OCI-LY1 (cell line): Measurements from ENCODE around the gene PLBD2.

ENCODE experiments used
- H2AFZ ChIP-seq: fragments of 200-600 bp; sonication (generic), shearing (Covaris generic); 2 replicates; pipeline ENCODE4 v1.6.0; 2014; ENCODE audit warnings: antibody characterized with exemption, mild to moderate bottlenecking, low read length
- H3F3A ChIP-seq: fragments of 200-600 bp; sonication (generic), shearing (Covaris generic); 2 replicates; pipeline ENCODE4 v1.6.0; 2014; ENCODE audit warnings: mild to moderate bottlenecking, antibody characterized with exemption, low read length, moderate library complexity; ENCODE audit not compliant: insufficient read depth
- H3K27ac ChIP-seq: fragments of 200-600 bp; sonication (generic); 2 replicates; pipeline ENCODE4 v1.5.1; 2014; ENCODE audit warnings: low read length, mixed run types, mild to moderate bottlenecking, low read depth; ENCODE audit not compliant: poor library complexity, severe bottlenecking
- H3K27me3 ChIP-seq: fragments of 200-600 bp; sonication (generic); 2 replicates; pipeline ENCODE4 v1.6.0; 2014; ENCODE audit warnings: antibody characterized with exemption, mild to moderate bottlenecking, low read length, moderate library complexity; ENCODE audit not compliant: insufficient read depth
- H3K36me3 ChIP-seq: fragments of 200-600 bp; sonication (generic); 2 replicates; pipeline ENCODE4 v1.6.1; 2014; ENCODE audit warnings: mild to moderate bottlenecking, antibody characterized with exemption, low read length, moderate library complexity, mixed read lengths; ENCODE audit not compliant: insufficient read depth
- H3K4me1 ChIP-seq: fragments of 200-600 bp; sonication (generic); 2 replicates; pipeline ENCODE4 v1.5.1; 2014; ENCODE audit warnings: mild to moderate bottlenecking, low read length, moderate library complexity; ENCODE audit not compliant: insufficient read depth, severe bottlenecking
- H3K4me2 ChIP-seq: fragments of 200-600 bp; sonication (generic), shearing (Covaris generic); 2 replicates; pipeline ENCODE4 v1.6.1; 2014; ENCODE audit warnings: low read length
- H3K4me3 ChIP-seq: fragments of 200-600 bp; sonication (generic); 2 replicates; pipeline ENCODE4 v1.5.1; 2014; ENCODE audit warnings: low read length, low read depth, mild to moderate bottlenecking, mixed read lengths; ENCODE audit not compliant: poor library complexity, severe bottlenecking
- H3K79me2 ChIP-seq: fragments of 200-600 bp; shearing (Covaris generic); 2 replicates; pipeline ENCODE4 v1.6.1; 2016; ENCODE audit warnings: mixed run types, low read length, mixed read lengths; ENCODE audit not compliant: insufficient read depth
- H3K9ac ChIP-seq: fragments of 200-600 bp; sonication (generic), shearing (Covaris generic); 2 replicates; pipeline ENCODE4 v1.6.1; 2014; ENCODE audit warnings: mild to moderate bottlenecking, low read length, mixed read lengths
- H3K9me2 ChIP-seq: fragments of 200-600 bp; sonication (generic), shearing (Covaris generic); 2 replicates; pipeline ENCODE4 v1.6.1; 2014; ENCODE audit warnings: low read depth, mild to moderate bottlenecking, low read length, mixed read lengths
- H3K9me3 ChIP-seq: fragments of 200-600 bp; shearing (Covaris generic); 2 replicates; pipeline ENCODE4 v1.6.1; 2014; ENCODE audit warnings: low read length, mixed read lengths
- H4K20me1 ChIP-seq: fragments of 200-600 bp; sonication (generic), shearing (Covaris generic); 2 replicates; pipeline ENCODE4 v1.6.0; 2016; ENCODE audit warnings: mild to moderate bottlenecking, low read length; ENCODE audit not compliant: insufficient read depth
- CTCF ChIP-seq: fragments of 200-600 bp; sonication (generic), shearing (Covaris generic); IDR thresholded peaks from 2 replicates; pipeline ENCODE4 v1.5.1; 2017; ENCODE audit warnings: mild to moderate bottlenecking, antibody characterized with exemption, low read length, moderate library complexity, mixed read lengths
- EZH2 ChIP-seq: fragments of 200-600 bp; sonication (generic), shearing (Covaris generic); IDR thresholded peaks from 2 replicates; pipeline ENCODE4 v1.8.0; 2017; ENCODE audit warnings: borderline replicate concordance, mixed run types, mild to moderate bottlenecking, antibody characterized with exemption, low read length, moderate library complexity, mixed read lengths

Gene PLBD2

DNA sequence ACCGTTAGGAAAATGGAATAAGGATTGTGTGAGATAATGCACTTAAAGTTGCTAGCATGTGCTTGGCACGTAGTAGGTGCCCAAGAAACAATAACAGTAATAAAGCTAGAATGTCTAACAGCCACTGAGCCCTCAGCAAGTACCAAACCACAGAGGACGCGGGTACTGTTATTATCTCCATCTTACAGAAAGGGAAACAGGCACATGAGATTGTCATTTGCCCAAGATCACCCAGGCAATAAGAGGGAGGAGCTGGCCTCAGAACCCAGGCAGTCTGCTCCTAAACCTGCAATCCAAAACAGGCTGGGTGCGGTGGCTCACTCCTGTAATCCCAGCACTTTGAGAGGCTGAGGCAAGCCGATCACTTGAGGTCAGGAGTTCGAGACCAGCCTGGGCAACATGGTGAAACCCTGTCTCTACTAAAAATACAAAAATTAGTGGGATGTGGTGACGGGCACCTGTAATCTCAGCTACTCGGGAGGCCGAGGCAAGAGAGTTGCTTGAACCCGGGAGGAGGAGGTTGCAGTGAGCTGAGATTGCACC is 50.4 kb downstream of the PLBD2 start:
- Histone ChIP-seq H2AFZ (no peak overlapping the region), H3K36me3 (no peaks in the 10 kb centered on the region), H3K27me3 (0 out of 2 replicates have a peak, but pooled peaks cover 4% of the 10 kb centered on the region), H3K27ac (no peak overlapping the region), H3K4me3 (no peak overlapping the region), H3K9me2 (no peaks in the 10 kb centered on the region), H3K4me2 (no peak overlapping the region), H4K20me1 (no peaks in the 10 kb centered on the region), H3K79me2 (no peaks in the 10 kb centered on the region), H3F3A (no peaks in the 10 kb centered on the region), H3K9me3 (no peaks in the 10 kb centered on the region), H3K9ac (no peak overlapping the region), H3K4me1 (no peaks in the 10 kb centered on the region)
- no peak for TF ChIP-seq EZH2
- TF ChIP-seq CTCF: no peak

DNA sequence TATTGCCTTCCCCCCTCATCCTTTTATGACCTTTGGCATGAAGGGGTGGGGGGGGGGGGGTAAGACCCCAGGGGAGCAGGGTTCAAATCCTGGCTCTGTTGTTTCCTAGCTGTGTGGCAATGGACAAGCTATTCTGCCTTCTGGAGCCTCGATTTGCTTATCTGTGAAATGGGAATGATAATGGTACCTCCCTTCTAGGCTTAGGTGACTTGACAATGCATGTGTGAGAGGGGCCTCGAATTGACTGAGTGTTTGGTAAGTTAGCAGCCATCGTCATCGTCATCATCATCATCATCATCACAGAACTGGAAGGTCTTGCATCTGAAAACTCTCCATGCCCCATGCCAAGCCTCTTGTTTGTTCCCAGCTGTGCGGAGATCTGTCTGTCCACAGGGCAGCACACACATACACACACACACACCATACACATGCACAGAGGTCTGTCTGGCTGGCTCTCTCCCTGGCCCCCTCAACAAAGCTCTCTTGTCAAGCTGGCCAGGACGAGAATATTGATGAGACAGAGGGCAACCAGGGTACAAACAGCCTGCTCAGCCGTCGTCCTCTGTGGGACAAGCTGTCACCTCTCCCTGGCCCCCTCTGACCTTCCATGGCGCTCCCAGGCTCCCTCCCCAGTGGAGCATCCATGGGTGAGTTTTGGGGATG is 51.2 kb downstream of the PLBD2 start:
- H3K9me3 ChIP-seq: no peaks in the 10 kb centered on the region
- H3K4me2 ChIP-seq: no peak overlapping the region
- no peaks in the 10 kb centered on the region for H3F3A ChIP-seq
- no peaks in the 10 kb centered on the region for H3K4me1 ChIP-seq
- no peaks in the 10 kb centered on the region for H3K79me2 ChIP-seq
- H2AFZ ChIP-seq: no peak overlapping the region
- H3K36me3 ChIP-seq: no peaks in the 10 kb centered on the region
- H3K27me3 ChIP-seq: 0 out of 2 replicates have a peak, but pooled peaks cover 4% of the 10 kb centered on the region
- H3K9me2 ChIP-seq: no peaks in the 10 kb centered on the region
- H4K20me1 ChIP-seq: no peaks in the 10 kb centered on the region
- no peak overlapping the region for H3K9ac ChIP-seq
- no peak overlapping the region for H3K4me3 ChIP-seq
- H3K27ac ChIP-seq: no peak overlapping the region
- TF ChIP-seq EZH2 (no peak), CTCF (no peak)

DNA sequence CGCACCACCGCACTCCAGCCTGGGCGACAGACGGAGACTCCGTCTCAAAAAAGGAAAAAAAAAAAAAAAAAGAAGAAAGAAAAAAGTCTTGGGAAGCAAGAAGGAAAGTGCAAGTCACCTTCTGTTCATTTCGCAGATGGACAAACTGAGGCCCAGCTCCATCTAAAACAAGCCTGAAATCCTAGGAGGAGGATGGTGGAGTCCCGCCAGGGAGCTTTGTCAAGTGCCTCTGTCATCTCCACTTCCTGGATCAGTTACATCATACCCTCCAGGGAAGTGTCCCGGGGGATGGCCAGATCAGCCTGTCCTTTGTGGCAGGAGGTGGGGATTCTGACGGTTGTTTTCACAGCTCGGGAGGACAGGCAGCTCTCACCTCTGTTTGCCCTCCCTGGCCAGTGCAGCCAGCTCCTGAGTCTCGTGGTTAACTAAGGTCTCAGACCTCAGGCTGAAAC is 55.1 kb downstream of the PLBD2 start:
- Histone ChIP-seq H3K27ac (no peak overlapping the region), H3K9me3 (no peaks in the 10 kb centered on the region), H3K36me3 (no peaks in the 10 kb centered on the region), H3K4me2 (no peak overlapping the region), H3K9ac (no peak overlapping the region), H4K20me1 (no peaks in the 10 kb centered on the region), H3K79me2 (no peaks in the 10 kb centered on the region), H3K9me2 (no peaks in the 10 kb centered on the region), H3K4me3 (no peak overlapping the region), H3K4me1 (peaks cover 3% of the 10 kb centered on the region), H3F3A (no peaks in the 10 kb centered on the region), H2AFZ (no peak overlapping the region), H3K27me3 (0 out of 2 replicates have a peak, but pooled peaks cover 4% of the 10 kb centered on the region)
- no peak for TF ChIP-seq EZH2
